ENCODE data around the gene EARS2.
"Not testable (repeated sequence)": the region's sequence is repeated elsewhere in the genome, so short reads cannot be mapped to it uniquely, and the experiment has no call there.

EARS2 gene

GRCh38 chr16:23523876-23524385, 33.2 kb downstream of the EARS2 start:
- DNase-seq, result no peak

GRCh38 chr16:23523321-23523720, 33.8 kb downstream of the EARS2 start:
- no peak for DNase-seq

GRCh38 chr16:23521965-23522364, 35.2 kb downstream of the EARS2 start:
- no peak for DNase-seq

GRCh38 chr16:23521037-23521743, 36.0 kb downstream of the EARS2 start:
- DNase-seq, result no peak

GRCh38 chr16:23520500-23520899, 36.6 kb downstream of the EARS2 start:
- no peak for DNase-seq

- no peak for DNase-seq
Observed at GRCh38 chr16:23519282-23519681, 37.9 kb downstream of the EARS2 start.

- DNase-seq, result no peak
Observed at GRCh38 chr16:23518435-23518891, 38.7 kb downstream of the EARS2 start.

- no peak for DNase-seq
Observed at GRCh38 chr16:23516366-23517137, 40.6 kb downstream of the EARS2 start.

- DNase-seq, result no peak
Observed at GRCh38 chr16:23515881-23516280, 41.3 kb downstream of the EARS2 start.

GRCh38 chr16:23514381-23515152, 42.6 kb downstream of the EARS2 start:
- DNase-seq, result peak; percentile 44

- DNase-seq, result no peak
Observed at GRCh38 chr16:23512168-23512695, 44.9 kb downstream of the EARS2 start.

GRCh38 chr16:23511731-23512130, 45.4 kb downstream of the EARS2 start:
- DNase-seq, result no peak

- DNase-seq, result not testable (repeated sequence)
Observed at GRCh38 chr16:23510915-23511270, 46.3 kb downstream of the EARS2 start.

- peak; percentile 87 for DNase-seq
Observed at GRCh38 chr16:23510164-23510914, 46.8 kb downstream of the EARS2 start, which contains the start of gene GGA2. TSS of gene GGA2 (minus strand) at chr16:23510494. CDS start at chr16:23510411, 83 bp downstream.

GRCh38 chr16:23509782-23510163, 47.4 kb downstream of the EARS2 start:
- DNase-seq, result peak; percentile 40

GRCh38 chr16:23509441-23509754, 47.8 kb downstream of the EARS2 start:
- DNase-seq, result no peak

- DNase-seq, result no peak
Observed at GRCh38 chr16:23508589-23509440, 48.3 kb downstream of the EARS2 start.

- DNase-seq, result no peak
Observed at GRCh38 chr16:23506606-23506994, 50.5 kb downstream of the EARS2 start.

GRCh38 chr16:23505671-23506605, 51.2 kb downstream of the EARS2 start:
- no peak for DNase-seq

GRCh38 chr16:23505180-23505665, 51.9 kb downstream of the EARS2 start:
- DNase-seq, result no peak

Measured in stimulated activated CD8-positive, alpha-beta memory T cell treated with anti-CD3 and anti-CD28 coated beads, Interleukin-4, amount 100 ng/mL, for 48 hours (primary cell).